Iris pigment epithelial cell (primary cell): ENCODE results near the gene IRF9.

Experiments
- DNase-seq: peaks from one replicate; pipeline ENCODE4 v3.0.0-alpha.2; 2011; ENCODE audit warnings: low read depth

Gene IRF9

GRCh38 chr14:24160850-24161804, at the start of gene IRF9:
Gene IRF9 (plus strand): TSS chr14:24161265. CDS start chr14:24162145, 880 bp downstream.
- peak; percentile 92 for DNase-seq

DNA sequence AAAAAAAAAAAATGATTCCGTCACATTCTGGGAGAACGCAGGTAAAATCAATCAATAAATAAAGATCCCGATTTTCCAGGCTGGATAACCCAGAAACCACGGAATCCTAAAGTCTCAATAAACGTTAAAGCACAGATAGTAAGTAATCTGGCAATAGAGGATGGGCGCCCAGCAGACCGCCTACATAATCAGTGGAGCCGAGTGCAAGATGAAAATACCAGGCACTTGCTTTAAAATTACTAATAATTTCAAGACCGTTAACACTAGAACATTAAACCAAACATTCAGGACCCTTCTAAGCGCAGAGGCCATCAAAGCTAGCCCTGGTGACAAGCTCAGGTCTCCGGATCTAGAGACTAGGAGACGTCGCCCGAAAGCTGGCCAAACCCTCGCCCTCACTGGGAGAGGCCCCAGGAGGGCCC, 47.7 kb upstream of the IRF9 start:
- DNase-seq: peak; percentile 12

- DNase-seq: peak; percentile 93
These were observed 47.1 kb upstream of the IRF9 start for GRCh38 chr14:24113801-24114531.

DNA sequence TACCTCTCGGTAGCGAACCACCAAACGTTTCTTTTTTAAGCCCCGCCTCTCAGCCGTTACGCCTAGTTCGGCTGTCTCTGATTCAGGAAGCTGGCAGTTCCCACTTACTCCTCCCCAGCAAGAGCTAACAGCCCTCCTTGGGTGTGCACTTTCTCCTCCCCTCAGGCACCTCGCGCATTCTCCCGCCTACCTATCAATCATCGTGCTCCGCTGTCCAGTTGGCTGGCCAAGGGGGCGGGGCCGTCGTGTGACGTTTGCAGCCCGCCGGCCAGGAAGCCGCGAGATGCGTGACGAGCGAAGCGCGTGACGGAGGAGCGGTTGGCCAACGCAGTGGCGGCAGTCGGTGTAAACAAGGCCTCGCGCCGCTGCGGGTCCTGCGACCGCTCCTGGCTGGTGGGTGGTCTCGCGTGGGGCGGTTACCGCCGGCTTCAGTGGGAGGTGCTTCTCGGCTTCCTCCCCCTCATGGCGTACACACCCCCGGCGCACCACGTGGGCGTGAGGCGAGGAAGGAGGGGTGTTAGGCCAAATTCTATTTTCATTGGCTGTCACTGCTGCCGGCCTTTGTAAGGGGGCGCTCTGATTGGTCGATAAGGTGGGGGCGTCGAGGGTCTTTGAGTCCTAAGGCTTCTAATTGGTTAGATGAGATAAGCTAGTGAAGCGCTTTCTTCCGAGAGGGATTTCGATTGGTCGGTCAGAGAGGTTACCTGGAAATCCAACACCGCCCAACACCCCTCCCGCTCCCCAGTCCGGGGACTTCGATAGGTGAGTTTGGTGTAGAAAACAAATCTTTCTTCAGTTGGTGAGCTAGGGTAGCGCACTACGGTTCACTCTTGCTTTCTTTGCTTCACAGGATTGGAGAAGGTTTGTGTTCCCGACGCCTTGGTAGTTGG, 46.3 kb upstream of the IRF9 start, which contains the start of the genes DCAF11 and NRL:
Gene DCAF11, plus strand, starts transcription at position 246 of the 890 bp plus-strand sequence. CDS start 818 bp downstream, outside the sequence.
Gene NRL, minus strand, starts transcription at position 418 of the 890 bp plus-strand sequence. CDS start 32,101 bp downstream, outside the sequence.
- peak; percentile 100 for DNase-seq

GRCh38 chr14:24115422-24116127, 45.5 kb upstream of the IRF9 start:
- no peak for DNase-seq

- DNase-seq: no peak
These were observed 44.8 kb upstream of the IRF9 start for GRCh38 chr14:24116128-24116814.

- no peak for DNase-seq
These were observed 43.9 kb upstream of the IRF9 start for GRCh38 chr14:24117179-24117578.

- DNase-seq: no peak
These were observed 41.4 kb upstream of the IRF9 start for GRCh38 chr14:24119691-24120090.

DNA sequence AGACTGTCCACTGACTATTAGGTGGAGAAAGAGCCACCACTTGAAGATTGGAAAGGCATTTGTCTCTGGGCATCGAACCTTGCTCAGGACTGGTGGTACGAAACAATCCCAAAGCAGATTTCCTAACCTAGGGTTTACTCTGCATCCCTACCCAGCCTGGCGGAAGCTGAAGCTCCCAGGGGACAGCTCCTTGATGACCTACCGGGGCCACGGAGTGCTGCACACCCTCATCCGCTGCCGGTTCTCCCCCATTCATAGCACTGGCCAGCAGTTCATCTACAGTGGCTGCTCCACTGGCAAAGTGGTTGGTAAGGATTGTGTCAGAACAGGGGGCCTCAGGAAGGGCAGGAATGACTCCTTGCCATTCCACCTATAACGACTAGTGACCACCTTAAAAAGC, 39.9 kb upstream of the IRF9 start:
- no peak for DNase-seq

- no peak for DNase-seq
These were observed 38.6 kb upstream of the IRF9 start for GRCh38 chr14:24122416-24122815.

DNA sequence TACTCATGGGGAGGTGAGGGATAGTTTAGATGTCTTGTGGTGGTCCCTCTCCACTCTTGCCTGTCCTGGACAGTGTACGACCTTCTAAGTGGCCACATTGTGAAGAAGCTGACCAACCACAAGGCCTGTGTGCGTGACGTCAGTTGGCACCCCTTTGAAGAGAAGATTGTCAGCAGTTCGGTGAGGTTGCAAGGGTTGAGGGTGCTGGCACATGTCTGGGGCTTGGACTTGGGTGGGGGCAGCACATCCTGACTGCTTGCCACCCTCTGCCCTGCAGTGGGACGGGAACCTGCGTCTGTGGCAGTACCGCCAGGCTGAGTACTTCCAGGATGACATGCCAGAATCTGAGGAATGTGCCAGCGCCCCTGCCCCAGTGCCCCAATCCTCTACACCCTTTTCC, 38.2 kb upstream of the IRF9 start:
- no peak for DNase-seq

- DNase-seq: no peak
These were observed 37.3 kb upstream of the IRF9 start for GRCh38 chr14:24123424-24124417.

- no peak for DNase-seq
These were observed 34.1 kb upstream of the IRF9 start for GRCh38 chr14:24126939-24127338.

DNA sequence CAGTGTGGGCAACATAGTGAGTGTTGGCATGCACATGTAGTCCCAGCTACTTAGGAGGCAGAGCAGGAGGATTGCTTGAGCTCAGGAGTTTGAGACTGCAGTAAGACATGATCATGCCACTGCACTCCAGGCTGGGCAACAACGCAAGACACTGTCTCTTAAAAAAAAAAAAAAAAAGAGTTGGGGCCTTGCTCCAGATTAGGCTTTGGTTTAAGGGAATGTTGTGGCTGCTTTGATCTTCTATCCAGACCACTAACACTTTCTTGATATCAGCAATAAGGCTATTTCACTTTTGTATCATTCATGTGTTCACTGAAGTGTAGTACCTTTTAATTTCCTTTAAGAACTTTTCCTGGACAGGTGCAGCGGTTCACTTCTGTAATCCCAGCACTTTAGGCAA, 33.4 kb upstream of the IRF9 start:
- no peak for DNase-seq

DNA sequence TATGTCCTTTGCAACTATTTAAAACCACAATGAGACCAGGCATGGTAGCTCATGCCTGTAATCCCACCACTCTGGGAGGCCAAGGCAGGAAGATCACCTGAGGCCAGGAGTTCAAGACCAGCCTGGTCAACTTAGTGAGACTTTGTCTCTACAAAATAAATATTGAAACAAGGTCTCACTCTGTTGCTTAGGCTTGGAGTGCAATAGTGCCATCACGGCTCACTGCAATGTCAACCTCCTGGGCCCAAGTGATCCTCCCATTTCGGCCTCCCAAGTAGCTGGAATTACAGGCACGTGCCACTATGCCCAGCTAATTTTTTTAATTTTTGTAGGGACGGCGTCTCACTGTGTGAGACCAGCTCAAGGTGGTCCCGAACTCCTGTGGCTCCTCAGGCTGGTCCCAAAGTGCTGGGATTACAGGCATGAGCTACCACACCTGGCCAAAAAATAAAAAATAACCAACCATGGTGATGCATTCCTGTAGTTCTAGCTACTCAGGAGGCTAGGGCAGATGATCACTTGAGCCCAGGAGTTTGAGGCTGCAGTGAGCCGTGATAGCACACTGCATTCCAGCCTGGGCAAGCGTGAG, 31.6 kb upstream of the IRF9 start:
- DNase-seq: no peak

DNA sequence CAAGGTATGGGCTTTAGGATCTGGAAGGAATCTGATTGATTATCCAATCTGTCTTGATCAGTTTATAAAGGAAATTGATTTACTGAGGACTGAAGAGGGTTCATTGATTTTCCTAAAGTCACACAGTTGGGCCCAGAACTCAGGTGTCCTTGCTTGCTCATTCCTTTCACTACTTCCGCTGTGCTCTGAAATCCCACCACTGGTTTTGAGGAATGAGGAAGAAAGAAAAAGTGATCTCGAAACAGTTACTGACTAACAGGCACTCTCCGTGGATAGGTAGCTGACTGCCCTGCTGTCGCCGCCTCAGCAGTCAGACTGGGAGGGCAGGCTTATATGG, 30.7 kb upstream of the IRF9 start, which contains the start of gene FITM1:
Gene FITM1, plus strand, starts transcription at position 280 of the 337 bp plus-strand sequence. CDS start 905 bp downstream, outside the sequence.
- DNase-seq: no peak

- no peak for DNase-seq
These were observed 30.1 kb upstream of the IRF9 start for GRCh38 chr14:24130717-24131548.

DNA sequence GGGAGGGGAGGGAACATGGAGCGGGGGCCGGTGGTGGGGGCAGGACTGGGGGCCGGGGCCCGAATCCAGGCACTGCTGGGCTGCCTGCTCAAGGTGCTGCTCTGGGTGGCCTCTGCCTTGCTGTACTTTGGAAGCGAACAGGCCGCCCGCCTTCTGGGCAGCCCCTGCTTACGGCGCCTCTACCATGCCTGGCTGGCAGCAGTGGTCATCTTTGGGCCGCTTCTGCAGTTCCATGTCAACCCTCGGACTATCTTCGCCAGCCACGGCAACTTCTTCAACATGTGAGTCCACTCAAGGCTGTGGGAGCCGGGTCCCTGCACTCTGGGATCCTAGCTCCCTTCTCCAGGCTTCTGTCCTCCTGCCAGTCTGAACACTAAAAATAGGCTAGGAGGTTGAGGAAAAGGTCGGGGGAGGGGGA, 29.5 kb upstream of the IRF9 start:
- no peak for DNase-seq
